Loucy (cell line): ENCODE data around the gene SAFB2.

Experiments
- H2AFZ ChIP-seq: fragments of 200-600 bp; sonication (generic); 2 replicates; pipeline ENCODE4 v1.6.0; 2016; ENCODE audit warnings: antibody characterized with exemption, mild to moderate bottlenecking, low read length, moderate library complexity
- H3F3A ChIP-seq: fragments of 200-600 bp; 2 replicates; pipeline ENCODE4 v1.6.0; 2016; ENCODE audit warnings: antibody characterized with exemption, low read depth, mild to moderate bottlenecking
- H3K27me3 ChIP-seq: fragments of 200-600 bp; sonication (generic); 2 replicates; pipeline ENCODE4 v1.6.1; 2014; ENCODE audit warnings: low read length, mild to moderate bottlenecking; ENCODE audit not compliant: insufficient read depth, poor library complexity, severe bottlenecking
- H3K36me3 ChIP-seq: fragments of 200-600 bp; sonication (generic); 2 replicates; pipeline ENCODE4 v1.6.1; 2016; ENCODE audit warnings: low read length; ENCODE audit not compliant: insufficient read depth
- H3K4me1 ChIP-seq: fragments of 200-600 bp; sonication (generic); 2 replicates; pipeline ENCODE4 v1.5.1; 2014; ENCODE audit warnings: low read length, mild to moderate bottlenecking; ENCODE audit not compliant: insufficient read depth, poor library complexity, severe bottlenecking
- H3K4me2 ChIP-seq: fragments of 200-600 bp; sonication (generic); 2 replicates; pipeline ENCODE4 v1.6.0; 2014; ENCODE audit warnings: antibody characterized with exemption, low read length, low read depth, mild to moderate bottlenecking; ENCODE audit not compliant: poor library complexity, severe bottlenecking
- H3K4me3 ChIP-seq: fragments of 200-600 bp; sonication (generic); 2 replicates; pipeline ENCODE4 v1.5.1; 2014; ENCODE audit warnings: low read length, mild to moderate bottlenecking, mixed read lengths; ENCODE audit not compliant: poor library complexity, severe bottlenecking
- H3K79me2 ChIP-seq: fragments of 200-600 bp; sonication (generic); 2 replicates; pipeline ENCODE4 v1.6.1; 2014; ENCODE audit warnings: low read length; ENCODE audit not compliant: insufficient read depth
- H3K9ac ChIP-seq: fragments of 200-600 bp; sonication (generic); 2 replicates; pipeline ENCODE4 v1.6.0; 2014; ENCODE audit warnings: mild to moderate bottlenecking, low read depth, low read length, moderate library complexity; ENCODE audit not compliant: poor library complexity, severe bottlenecking
- H3K9me2 ChIP-seq: fragments of 200-600 bp; sonication (generic); replicated peaks from 2 replicates; pipeline ENCODE4 v1.6.1; 2016; ENCODE audit warnings: low read depth, low read length, mixed read lengths
- H3K9me3 ChIP-seq: fragments of 200-600 bp; sonication (generic); 2 replicates; pipeline ENCODE4 v1.6.1; 2014; ENCODE audit warnings: mild to moderate bottlenecking, antibody characterized with exemption, low read length, low read depth; ENCODE audit not compliant: insufficient read depth
- H4K20me1 ChIP-seq: fragments of 200-600 bp; sonication (generic); 2 replicates; pipeline ENCODE4 v1.6.0; 2014; ENCODE audit warnings: antibody characterized with exemption, low read length, mild to moderate bottlenecking; ENCODE audit not compliant: insufficient read depth, poor library complexity, severe bottlenecking
- EZH2phosphoT487 ChIP-seq: fragments of 200-600 bp; IDR thresholded peaks from 2 replicates; pipeline ENCODE4 v1.6.1; 2018; ENCODE audit warnings: antibody characterized with exemption, mild to moderate bottlenecking, moderate library complexity, borderline replicate concordance
- TF ChIP-seq, protein P1 (sequence below): fragments of 200-600 bp; sonication (generic); conservative IDR thresholded peaks from 2 replicates; pipeline ENCODE4 v1.5.1; 2014; ENCODE audit warnings: mild to moderate bottlenecking, antibody characterized with exemption, low read length

The SAFB2 gene

GRCh38 chr19:5564930-5565329, 57.6 kb downstream of the SAFB2 start:
- Histone ChIP-seq H3K9me2 (no peaks in the 10 kb centered on the region), H2AFZ (no peak overlapping the region), H3F3A (no peaks in the 10 kb centered on the region), H3K4me1 (no peaks in the 10 kb centered on the region), H3K36me3 (no peaks in the 10 kb centered on the region), H4K20me1 (no peaks in the 10 kb centered on the region), H3K79me2 (no peaks in the 10 kb centered on the region), H3K27me3 (peaks cover 10% of the 10 kb centered on the region), H3K4me3 (no peak overlapping the region), H3K4me2 (no peak overlapping the region), H3K9ac (no peak overlapping the region), H3K9me3 (no peaks in the 10 kb centered on the region; the same call in 1 of the 2 replicates)
- TF ChIP-seq, protein P1, sequence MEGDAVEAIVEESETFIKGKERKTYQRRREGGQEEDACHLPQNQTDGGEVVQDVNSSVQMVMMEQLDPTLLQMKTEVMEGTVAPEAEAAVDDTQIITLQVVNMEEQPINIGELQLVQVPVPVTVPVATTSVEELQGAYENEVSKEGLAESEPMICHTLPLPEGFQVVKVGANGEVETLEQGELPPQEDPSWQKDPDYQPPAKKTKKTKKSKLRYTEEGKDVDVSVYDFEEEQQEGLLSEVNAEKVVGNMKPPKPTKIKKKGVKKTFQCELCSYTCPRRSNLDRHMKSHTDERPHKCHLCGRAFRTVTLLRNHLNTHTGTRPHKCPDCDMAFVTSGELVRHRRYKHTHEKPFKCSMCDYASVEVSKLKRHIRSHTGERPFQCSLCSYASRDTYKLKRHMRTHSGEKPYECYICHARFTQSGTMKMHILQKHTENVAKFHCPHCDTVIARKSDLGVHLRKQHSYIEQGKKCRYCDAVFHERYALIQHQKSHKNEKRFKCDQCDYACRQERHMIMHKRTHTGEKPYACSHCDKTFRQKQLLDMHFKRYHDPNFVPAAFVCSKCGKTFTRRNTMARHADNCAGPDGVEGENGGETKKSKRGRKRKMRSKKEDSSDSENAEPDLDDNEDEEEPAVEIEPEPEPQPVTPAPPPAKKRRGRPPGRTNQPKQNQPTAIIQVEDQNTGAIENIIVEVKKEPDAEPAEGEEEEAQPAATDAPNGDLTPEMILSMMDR = no peak
- no peak for TF ChIP-seq EZH2phosphoT487

DNA sequence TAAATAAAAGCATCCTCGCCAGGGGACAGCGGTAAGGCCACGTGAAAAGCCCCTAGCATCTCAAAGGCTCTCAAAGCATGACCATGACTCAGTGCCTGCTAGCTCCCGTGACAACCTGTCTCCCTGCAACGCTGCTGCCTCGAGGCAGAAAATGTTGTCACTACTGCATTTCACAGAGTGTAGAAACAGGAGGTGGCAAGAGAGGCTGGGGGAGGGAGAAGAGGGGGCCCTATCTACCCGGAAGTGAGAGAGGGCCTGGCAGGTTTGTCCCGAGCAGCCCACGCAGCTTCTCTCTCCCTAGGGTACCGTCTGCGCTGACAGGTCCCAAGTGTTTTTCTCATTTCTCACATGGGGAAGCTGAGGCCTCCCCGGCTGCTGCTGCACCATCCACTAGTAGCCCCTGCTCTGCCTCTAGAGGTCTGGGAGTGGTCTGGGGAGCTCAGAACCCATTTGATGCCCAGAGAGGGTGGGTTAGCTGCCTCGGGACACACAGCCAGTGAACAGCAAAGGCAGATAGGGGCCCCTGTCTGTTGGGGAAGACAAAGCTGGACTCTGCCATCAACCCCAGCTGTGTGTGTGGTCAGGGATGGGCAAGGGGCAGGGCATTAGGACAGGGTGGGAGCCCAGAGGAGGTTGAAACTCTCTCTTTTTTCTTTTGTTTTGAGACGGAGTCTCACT, 58.5 kb downstream of the SAFB2 start:
- H3K4me1 ChIP-seq = no peaks in the 10 kb centered on the region
- no peak overlapping the region for H3K4me3 ChIP-seq
- H4K20me1 ChIP-seq = no peaks in the 10 kb centered on the region
- H3K4me2 ChIP-seq = no peak overlapping the region
- no peaks in the 10 kb centered on the region for H3K9me2 ChIP-seq
- H2AFZ ChIP-seq = no peak overlapping the region
- no peaks in the 10 kb centered on the region; the same call in 1 of the 2 replicates for H3K9me3 ChIP-seq
- peaks cover 10% of the 10 kb centered on the region for H3K27me3 ChIP-seq
- H3F3A ChIP-seq = no peaks in the 10 kb centered on the region
- no peaks in the 10 kb centered on the region for H3K36me3 ChIP-seq
- TF ChIP-seq, protein P1 = no peak
- TF ChIP-seq EZH2phosphoT487 = no peak
- no peak overlapping the region for H3K9ac ChIP-seq
- no peaks in the 10 kb centered on the region for H3K79me2 ChIP-seq

DNA sequence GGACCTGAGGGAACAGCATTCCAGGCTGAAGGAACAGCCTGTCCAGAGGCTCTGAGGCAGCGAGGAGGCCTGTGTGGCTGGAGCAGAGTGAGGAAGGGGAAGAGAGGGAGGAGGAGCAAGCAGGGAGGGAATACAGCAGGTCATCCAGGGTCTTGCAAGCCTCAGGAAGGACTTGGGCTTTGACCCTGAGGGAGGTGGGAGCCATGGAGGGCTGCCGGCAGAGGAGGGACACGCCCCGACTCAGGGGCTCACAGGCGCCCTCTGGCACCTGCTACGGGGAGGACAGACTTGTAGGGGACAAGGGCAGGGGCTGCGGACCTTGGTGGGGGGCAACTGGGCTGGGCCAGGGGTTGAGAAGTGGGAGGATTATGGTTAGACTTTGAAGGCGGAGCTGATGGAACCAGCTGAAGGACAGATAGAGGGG, 59.6 kb downstream of the SAFB2 start:
- Histone ChIP-seq H3K4me3 (no peak overlapping the region), H3K4me1 (no peaks in the 10 kb centered on the region), H3K9me3 (no peaks in the 10 kb centered on the region; the same call in 1 of the 2 replicates), H3K9me2 (no peaks in the 10 kb centered on the region), H3K27me3 (peaks cover 10% of the 10 kb centered on the region), H3K9ac (no peak overlapping the region), H3K36me3 (no peaks in the 10 kb centered on the region), H2AFZ (no peak overlapping the region), H4K20me1 (no peaks in the 10 kb centered on the region), H3K4me2 (no peak overlapping the region), H3F3A (no peaks in the 10 kb centered on the region), H3K79me2 (no peaks in the 10 kb centered on the region)
- TF ChIP-seq, protein P1 = no peak
- TF ChIP-seq EZH2phosphoT487 = no peak
